HepG2 (cell line): ENCODE results near the gene SRSF3. TPM values are rescaled to one million over a fixed set of nuclear protein-coding genes. Genes with fewer than 3 reads are reported as not detected.

Experiments used
- ATF1 ChIP-seq: IDR thresholded peaks from 2 replicates; pipeline ENCODE4 v1.6.1; 2016; ENCODE audit warnings: mild to moderate bottlenecking, control low read depth
- ATM ChIP-seq: fragments of 450-650 bp; IDR thresholded peaks from 2 replicates; pipeline ENCODE4 v1.7.1; 2017; ENCODE audit warnings: mild to moderate bottlenecking, borderline replicate concordance
- CEBPG ChIP-seq: IDR thresholded peaks from 2 replicates; pipeline ENCODE4 v1.6.1; 2016
- JUNB ChIP-seq: sonication (generic); formaldehyde crosslinking; IDR thresholded peaks from 2 replicates; pipeline ENCODE4 v1.8.0; 2022; ENCODE audit warnings: missing genetic modification reagents, mild to moderate bottlenecking, borderline replicate concordance
- MEF2D ChIP-seq: sonication (generic); formaldehyde crosslinking; IDR thresholded peaks from 2 replicates; pipeline ENCODE4 v1.5.1; 2020; ENCODE audit warnings: mild to moderate bottlenecking, missing genetic modification reagents
- PHF20 ChIP-seq: sonication (generic); formaldehyde crosslinking; IDR thresholded peaks from 2 replicates; pipeline ENCODE4 v1.5.0; 2020; ENCODE audit warnings: mild to moderate bottlenecking, missing genetic modification reagents
- POGK ChIP-seq: sonication (generic); formaldehyde crosslinking; conservative IDR thresholded peaks from 2 replicates; pipeline ENCODE4 v1.8.0; 2022; ENCODE audit warnings: mild to moderate bottlenecking, moderate library complexity, missing genetic modification reagents
- PRDM4 ChIP-seq: sonication (generic); formaldehyde crosslinking; IDR thresholded peaks from 2 replicates; pipeline ENCODE4 v1.9.0; 2021; ENCODE audit warnings: missing genetic modification reagents, borderline replicate concordance
- SP1 ChIP-seq, 2 experiments: fragments of 450-650 bp in 1 of 2; sonication (generic) in 1 of 2; formaldehyde crosslinking in 1 of 2; IDR thresholded peaks; 2 replicates each; pipeline versions ENCODE4 v1.4.0 to v1.6.1; 2016 to 2020; ENCODE audit warnings: missing genetic modification reagents in 1 of 2
- THAP9 ChIP-seq: sonication (generic); formaldehyde crosslinking; IDR thresholded peaks from 2 replicates; pipeline ENCODE4; 2020; ENCODE audit warnings: missing genetic modification reagents, mild to moderate bottlenecking, borderline replicate concordance
- ZNF556 ChIP-seq: sonication (generic); formaldehyde crosslinking; IDR thresholded peaks from 2 replicates; pipeline ENCODE4 v1.4.0; 2020; ENCODE audit warnings: mild to moderate bottlenecking, missing genetic modification reagents, borderline replicate concordance
- polyA plus RNA-seq, 8 experiments: library from polyadenylated mRNA; depleted of rRNA in 3 of 8; stranded (reverse) in 7 of 8; unstranded in 1 of 8; fragments of >200 nt; fragmentation: Illumina TruSeq in 4 of 8; extraction: Trizol in 4 of 8; gene quantifications; 2 replicates each; pipeline versions ENCODE4 v1.2.1 to v1.2.3, GENCODE V29; 2011 to 2016; ENCODE audit warnings: low read depth in 4 of 8, missing spikeins in 1 of 8, mixed read lengths in 1 of 8; ENCODE audit not compliant: insufficient read depth in 1 of 8
- total RNA-seq, 5 experiments: library from RNA; depleted of rRNA; stranded (reverse); fragments of >200 nt; fragmentation: Illumina TruSeq; extraction: Trizol; gene quantifications; 2 replicates each; pipeline ENCODE4 v1.2.3, GENCODE V29; 2016; ENCODE audit warnings: low read depth in 1 of 5
- TF ChIP-seq, protein P1 (sequence below): sonication (generic); formaldehyde crosslinking; IDR thresholded peaks from 2 replicates; pipeline ENCODE4 v1.4.0; 2020; ENCODE audit warnings: missing genetic modification reagents, borderline replicate concordance

The SRSF3 gene
- total and polyA plus RNA-seq, 2 of the 13 experiments (the other 11 are each of a cell fraction or from before 2014, with no cell fraction given), result 206 to 684 TPM

DNA sequence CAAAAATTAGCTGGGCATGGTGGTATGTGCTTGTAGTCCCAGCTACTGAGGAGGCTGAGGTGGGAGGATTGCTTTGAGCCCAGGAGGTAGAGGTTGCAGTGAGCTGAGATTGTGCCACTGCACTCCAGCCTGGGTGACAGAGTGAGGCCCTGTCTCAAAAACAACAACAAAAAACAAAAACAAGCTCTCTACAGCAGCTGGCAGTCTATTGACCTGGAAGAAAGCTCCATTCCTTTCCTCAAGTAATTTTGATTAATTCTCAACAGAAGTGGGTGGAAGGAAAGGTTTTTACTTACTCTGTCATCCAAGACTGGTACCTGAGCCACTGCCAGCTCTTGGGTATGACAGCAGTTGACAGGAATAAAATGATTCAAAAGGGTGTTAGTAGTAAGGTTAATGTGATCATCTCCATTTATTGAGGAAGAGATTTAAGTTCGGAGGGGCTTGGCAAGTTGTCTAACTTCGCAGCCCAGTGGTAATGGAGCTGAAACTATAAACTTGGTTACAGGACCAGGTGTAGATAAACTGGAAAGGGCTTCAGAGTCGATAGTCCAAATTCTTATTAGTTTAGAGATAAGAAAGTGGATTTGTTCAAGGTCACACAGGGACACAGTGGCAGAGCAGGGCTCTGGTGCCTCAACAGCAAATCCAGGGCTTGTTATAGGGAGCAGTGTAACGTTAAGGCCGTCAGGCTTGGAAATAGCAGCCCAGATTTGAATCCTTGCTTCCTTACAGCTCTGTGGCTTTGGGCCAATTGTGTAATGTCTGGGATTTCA lies 14.8 kb downstream of the SRSF3 start (continued):
- TF ChIP-seq POGK (0 out of 2 replicates have a peak, but pooled peaks have one; percentile 22), PHF20 (CRISPR knock-in tag) (no peak), ATM (no peak), THAP9 (no peak), SP1 (IDR thresholded peaks at IDR 0.05) (no peak), SP1 (CRISPR knock-in tag; IDR thresholded peaks at IDR 0.05) (no peak), ZNF556 (CRISPR knock-in tag) (peak; percentile 70; the same call in 1 of the 2 replicates), JUNB (CRISPR knock-in tag) (no peak), CEBPG (CRISPR knock-in tag) (no peak), PRDM4 (no peak), MEF2D (CRISPR knock-in tag) (peak; percentile 47; the same call in 1 of the 2 replicates), ATF1 (CRISPR knock-in tag) (0 out of 2 replicates have a peak, but pooled peaks have one; percentile 34)
- TF ChIP-seq, protein P1, sequence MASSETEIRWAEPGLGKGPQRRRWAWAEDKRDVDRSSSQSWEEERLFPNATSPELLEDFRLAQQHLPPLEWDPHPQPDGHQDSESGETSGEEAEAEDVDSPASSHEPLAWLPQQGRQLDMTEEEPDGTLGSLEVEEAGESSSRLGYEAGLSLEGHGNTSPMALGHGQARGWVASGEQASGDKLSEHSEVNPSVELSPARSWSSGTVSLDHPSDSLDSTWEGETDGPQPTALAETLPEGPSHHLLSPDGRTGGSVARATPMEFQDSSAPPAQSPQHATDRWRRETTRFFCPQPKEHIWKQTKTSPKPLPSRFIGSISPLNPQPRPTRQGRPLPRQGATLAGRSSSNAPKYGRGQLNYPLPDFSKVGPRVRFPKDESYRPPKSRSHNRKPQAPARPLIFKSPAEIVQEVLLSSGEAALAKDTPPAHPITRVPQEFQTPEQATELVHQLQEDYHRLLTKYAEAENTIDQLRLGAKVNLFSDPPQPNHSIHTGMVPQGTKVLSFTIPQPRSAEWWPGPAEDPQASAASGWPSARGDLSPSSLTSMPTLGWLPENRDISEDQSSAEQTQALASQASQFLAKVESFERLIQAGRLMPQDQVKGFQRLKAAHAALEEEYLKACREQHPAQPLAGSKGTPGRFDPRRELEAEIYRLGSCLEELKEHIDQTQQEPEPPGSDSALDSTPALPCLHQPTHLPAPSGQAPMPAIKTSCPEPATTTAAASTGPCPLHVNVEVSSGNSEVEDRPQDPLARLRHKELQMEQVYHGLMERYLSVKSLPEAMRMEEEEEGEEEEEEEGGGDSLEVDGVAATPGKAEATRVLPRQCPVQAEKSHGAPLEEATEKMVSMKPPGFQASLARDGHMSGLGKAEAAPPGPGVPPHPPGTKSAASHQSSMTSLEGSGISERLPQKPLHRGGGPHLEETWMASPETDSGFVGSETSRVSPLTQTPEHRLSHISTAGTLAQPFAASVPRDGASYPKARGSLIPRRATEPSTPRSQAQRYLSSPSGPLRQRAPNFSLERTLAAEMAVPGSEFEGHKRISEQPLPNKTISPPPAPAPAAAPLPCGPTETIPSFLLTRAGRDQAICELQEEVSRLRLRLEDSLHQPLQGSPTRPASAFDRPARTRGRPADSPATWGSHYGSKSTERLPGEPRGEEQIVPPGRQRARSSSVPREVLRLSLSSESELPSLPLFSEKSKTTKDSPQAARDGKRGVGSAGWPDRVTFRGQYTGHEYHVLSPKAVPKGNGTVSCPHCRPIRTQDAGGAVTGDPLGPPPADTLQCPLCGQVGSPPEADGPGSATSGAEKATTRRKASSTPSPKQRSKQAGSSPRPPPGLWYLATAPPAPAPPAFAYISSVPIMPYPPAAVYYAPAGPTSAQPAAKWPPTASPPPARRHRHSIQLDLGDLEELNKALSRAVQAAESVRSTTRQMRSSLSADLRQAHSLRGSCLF (CRISPR knock-in tag), result 0 out of 2 replicates have a peak, but pooled peaks have one; percentile 76
